HG03064 (cell line): ENCODE measurements around the gene GRAP2.
A peak's percentile ranks its signal among the peaks of the same experiment; 100 is the strongest.

Experiments
- ATAC-seq: cut with Tn5 transposase; IDR thresholded peaks from one replicate; pipeline ENCODE4 v1.9.1; 2021; ENCODE audit warnings: low read depth; ENCODE audit not compliant: unreplicated experiment

GRAP2 gene

DNA sequence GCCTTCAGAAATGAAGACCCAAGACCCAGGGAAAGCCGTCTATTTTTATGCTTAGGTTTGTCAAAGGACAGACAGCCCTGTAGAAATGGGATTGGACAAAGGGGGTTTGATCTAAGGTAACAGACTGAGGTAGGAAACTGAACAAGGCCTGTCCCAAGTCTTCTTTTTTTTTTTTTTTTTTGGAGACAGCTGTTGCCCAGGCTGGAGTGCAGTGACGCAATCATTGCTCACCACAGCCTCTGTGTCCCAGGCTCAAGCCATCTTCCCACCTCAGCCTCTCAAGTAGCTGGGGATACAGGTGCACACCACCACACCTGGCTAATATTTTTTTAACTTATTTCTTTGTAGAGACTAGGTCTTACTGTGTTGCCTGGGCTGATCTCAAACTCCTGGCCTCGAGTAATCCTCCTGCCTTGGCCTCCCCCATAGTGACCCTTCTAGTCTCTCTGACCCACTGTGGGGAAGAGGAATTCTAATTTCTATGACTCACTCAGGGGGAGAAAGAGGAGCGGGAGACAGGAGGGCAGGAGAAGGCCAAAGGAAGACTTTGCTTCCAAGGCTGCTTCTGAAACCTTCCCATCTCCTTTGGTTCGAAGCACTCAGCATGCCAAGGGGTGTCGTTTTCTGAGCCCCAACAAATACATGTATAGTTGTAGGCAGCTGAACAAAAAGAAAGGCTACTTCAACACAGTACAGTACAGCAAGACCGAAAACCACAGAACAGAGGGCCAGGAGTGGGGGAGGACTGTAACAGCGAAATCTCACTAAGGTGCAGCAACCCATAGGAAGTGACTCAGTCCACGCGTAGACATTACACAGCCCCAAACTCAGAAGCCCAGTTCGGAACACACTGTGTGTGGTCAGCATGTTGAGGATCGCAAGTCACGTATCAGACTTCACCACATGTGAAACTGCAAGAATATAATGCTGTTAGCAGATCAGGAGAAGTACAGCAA, 60.2 kb downstream of the GRAP2 start:
- ATAC-seq, result peak; percentile 76

DNA sequence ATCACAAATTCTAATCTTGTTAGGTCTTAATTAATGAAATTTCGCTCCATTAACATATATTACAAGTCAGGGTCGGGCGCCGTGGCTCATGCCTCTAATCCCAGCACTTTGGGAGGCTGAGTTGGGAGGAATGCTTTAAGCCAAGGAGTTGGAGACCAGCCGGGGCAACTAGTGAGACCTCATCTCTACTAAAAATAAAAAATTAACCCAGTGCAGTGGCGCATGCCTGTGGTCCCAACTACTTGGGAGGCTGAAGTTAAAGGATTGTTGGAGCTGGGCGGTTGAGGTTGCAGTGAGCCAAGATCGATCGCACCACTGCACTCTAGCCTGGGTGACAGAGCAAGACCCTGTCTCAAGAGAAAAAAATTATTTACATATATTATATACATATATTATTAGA, 61.2 kb downstream of the GRAP2 start:
- ATAC-seq, result no peak

DNA sequence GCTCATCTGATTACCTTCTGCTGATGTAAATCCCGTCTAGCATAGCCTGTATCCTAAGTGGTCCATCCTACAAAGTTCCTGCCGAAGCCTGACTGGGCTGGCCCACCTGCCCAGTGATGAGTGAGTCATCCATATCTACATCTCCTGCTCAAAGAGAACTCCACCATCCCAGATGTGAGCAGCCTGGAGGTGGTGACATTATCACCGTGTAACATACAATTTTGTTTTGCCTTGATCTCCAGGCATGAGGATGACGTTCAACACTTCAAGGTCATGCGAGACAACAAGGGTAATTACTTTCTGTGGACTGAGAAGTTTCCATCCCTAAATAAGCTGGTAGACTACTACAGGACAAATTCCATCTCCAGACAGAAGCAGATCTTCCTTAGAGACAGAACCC, 64.9 kb downstream of the GRAP2 start:
- ATAC-seq, result no peak

DNA sequence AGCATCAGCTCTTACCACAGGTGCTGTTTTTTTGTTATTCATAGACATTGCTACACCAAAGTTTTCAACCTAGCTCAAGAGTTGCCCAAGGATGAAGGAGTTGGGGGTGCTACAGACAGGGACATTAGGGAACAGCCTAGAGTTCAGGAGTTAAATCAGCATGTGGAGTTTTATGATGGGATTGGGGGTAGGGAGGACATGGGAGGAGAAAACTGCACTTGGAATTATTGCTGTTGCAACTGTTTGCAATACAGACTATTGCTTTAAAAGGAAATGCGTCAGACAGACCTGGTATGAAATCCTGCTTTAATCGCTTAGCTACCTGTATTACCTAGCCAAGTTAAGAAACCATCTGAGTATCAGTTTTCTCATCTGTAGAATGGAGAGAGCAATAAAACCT, 65.6 kb downstream of the GRAP2 start:
- ATAC-seq, result no peak

DNA sequence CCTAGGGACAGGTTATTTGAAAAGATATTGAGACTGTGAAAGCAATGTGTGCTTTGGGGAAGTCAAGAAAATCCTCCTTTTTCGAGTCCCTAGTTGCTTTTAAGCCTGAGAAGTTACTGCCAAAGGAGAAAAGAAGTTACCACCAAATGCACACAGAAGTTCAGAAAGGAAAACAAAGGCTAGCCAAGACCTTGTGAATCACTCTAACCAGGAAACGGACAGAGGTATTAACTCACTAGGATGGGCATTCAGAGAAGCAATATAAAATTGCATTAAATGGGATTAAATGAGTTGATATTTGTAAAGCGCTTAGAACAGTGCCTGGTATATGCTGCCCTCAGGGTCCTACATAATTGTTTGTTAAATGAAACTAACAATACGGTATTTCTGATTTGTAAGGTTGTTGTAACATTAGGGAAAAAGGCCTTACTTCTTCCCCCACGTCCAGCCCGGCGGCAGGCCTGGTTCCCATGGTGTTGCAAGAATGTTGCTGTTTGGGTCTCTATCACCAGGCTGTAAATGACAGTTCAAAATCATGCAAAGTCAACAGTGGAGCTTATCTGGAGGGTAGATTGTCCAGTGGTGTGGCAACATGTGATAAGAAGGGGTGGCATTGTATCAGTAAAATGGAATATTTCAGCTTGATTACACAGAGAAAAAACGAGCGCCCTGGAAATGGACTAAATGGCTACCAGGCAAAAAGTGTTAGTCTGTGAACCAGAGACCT, 66.4 kb downstream of the GRAP2 start:
- ATAC-seq, result no peak

DNA sequence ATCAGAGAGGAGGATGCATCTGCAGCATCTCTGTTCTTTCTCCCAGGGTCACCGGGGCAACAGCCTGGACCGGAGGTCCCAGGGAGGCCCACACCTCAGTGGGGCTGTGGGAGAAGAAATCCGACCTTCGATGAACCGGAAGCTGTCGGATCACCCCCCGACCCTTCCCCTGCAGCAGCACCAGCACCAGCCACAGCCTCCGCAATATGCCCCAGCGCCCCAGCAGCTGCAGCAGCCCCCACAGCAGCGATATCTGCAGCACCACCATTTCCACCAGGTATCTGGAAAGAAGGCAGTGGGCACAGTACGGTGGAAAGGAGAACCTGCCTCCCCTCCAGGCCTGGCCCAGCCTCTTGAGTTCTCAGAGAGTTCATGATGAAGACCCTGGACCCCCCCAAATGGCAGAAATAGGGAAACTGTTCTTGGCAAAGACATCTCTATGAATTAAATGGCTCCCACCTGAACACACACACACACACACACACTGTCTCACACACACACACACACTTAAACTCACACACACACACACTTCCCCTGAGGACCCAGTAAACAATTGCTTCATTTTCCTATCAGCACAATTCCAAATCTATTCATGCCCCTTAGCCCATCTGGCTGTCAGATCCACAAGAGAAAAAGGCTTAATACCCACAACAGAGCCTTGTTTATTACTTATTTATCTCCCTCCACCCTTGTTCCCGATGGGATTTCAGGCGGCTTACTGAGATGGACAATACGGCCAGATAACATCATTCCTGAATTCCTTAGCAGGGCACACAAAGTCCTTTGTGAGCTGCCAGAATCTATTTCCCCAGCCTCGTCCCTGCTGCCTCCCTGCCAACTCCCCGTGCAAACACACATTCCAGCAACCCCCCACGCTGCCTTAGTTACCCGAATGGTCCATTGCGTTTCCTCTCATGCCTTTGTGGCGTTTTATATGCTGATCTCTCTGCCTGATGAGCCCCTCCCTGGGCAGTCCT, 67.4 kb downstream of the GRAP2 start:
- ATAC-seq, result no peak

DNA sequence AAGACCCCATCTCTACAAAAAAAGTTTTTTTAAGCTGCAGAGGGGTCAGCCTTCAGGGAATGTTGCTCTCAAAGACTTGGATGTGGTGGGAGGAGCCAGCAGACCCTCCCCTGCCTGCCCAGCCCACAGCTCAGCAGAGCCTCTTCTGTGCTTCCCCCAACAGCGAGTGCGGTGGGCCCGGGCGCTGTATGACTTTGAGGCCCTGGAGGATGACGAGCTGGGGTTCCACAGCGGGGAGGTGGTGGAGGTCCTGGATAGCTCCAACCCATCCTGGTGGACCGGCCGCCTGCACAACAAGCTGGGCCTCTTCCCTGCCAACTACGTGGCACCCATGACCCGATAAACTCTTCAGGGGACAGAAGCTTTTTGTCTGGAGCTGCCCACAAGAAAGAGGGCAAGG, 69.9 kb downstream of the GRAP2 start:
- ATAC-seq, result no peak

DNA sequence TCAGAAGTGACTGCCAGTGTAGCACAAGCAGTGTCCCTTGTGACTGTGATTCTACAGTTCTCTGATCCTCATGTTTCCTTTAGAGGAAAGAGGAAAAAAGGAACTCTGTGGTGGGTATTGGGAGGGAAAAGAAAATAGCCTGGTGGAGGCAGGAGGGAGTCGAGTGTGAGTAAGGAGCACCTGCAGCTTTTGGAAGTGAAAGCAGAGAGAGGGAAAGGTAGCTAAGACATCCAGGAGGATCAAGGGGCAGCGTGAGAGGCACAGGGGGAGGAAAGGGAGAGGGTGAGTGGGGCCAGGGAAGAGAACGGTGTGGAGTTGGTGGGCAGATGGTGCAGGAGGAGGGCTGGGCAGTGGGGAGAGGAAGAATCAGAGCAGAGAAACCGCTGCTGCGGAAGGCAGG, 71.8 kb downstream of the GRAP2 start:
- ATAC-seq, result no peak

DNA sequence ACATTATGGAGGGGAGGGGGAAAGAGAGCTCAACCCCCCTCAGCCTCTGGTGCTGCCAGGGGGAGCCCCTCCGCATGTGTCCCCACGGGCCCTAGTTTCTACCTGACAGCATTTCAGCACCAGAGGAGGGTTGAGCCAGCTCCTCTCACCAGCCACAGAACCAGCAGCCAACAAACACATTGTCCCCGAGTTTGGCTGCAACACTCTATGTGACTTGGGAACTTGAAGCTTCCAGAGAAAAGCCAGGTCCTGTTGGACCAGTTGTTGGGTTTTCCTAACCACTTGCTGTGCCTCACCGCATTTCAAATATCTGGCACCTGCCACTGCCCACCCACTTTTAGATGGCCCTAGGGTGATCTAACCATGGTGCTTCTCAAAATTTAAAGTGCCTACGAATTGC, 72.8 kb downstream of the GRAP2 start:
- ATAC-seq, result no peak

DNA sequence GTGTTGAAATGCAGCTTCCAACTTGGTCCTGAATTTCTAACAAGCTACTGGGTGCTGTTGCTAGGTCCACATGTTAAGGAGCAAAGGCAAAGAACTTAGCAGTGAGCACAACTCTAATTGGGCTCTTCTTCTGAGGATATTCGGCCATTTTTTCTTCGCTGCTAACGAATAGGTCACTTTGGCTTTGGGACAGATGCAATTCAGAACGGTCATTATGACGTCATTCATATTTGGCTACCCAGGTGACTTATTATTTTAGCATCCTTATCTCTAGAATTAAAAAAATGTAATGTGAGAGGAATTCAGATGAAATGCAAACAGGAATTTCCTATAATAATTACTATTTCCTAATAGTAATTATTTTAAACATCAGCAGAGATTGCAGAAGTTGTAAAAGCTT, 73.2 kb downstream of the GRAP2 start:
- no peak for ATAC-seq

DNA sequence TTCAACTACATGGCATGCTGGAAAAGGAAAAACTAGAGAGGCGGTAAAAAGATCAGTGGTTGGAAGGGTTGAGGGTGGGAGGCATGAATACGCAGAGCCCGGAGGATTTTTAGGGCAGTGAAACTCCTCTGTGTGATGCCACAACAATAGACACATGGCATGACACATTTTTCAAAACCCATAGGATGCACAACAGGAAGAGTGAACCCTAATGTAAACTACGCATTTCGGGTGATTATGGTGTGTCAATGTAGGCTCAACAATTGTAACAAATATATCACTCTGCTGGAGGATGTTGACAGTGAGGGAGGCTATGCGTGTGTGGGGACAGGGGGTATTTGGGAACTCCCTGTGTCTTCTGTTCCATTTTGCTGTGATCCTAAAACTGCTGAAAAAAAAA, 78.2 kb downstream of the GRAP2 start:
- ATAC-seq, result no peak

DNA sequence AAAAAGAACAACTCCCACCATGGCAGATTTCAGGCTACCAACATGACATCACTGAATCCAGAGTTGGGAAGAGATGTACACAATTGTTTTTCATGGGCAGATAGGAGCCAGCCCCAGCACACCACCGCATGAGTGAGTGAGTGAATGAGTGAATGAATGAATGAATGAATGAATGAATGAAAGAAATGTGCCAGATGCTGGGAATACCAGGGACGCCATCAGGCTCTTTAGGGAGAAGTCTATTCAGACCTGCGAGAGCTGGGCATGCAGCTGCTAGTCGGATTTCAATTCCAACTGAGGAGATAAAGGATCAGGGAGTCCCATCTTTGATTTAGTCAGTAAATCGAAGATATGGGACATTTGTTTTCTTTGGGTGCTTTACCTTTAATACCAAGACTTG, 78.6 kb downstream of the GRAP2 start:
- ATAC-seq, result no peak

DNA sequence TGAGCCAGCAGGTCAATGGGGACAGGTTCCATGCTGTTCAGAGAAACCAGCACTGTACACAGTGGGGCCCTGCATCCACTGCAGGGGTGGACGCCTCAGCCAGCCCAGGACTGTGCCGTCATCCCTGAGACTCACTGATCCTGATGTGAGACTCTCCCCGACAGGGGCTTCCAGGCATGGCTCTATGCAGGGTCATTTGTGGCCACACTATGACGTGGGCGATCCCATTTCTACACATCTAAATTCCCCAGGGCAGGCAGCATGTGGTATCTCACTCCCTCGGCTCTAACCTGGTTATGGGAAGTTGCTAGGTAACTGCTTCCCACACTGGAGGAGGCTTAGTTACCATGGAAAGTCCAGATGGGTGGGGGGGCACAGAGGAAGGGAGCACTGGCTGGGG, 79.7 kb downstream of the GRAP2 start:
- ATAC-seq, result no peak

DNA sequence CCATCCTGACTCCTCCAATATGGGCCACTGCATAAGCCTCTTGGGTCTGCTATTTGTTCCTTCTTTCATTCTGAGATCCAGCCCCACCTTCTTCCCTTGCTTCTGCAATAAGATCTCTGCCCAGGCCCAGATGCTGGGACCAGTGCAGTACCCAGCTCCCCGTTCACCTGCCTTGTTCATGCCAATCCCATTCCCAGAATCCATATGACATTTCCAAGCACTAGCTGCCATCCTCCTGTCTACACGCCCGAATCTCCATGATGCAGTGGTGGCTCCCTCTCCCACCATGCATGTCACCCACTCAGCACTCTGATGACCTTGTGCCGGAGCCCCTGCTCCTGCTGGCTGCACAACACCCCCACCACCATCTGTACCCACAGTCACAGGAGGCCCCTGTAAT, 82.5 kb downstream of the GRAP2 start:
- no peak for ATAC-seq

DNA sequence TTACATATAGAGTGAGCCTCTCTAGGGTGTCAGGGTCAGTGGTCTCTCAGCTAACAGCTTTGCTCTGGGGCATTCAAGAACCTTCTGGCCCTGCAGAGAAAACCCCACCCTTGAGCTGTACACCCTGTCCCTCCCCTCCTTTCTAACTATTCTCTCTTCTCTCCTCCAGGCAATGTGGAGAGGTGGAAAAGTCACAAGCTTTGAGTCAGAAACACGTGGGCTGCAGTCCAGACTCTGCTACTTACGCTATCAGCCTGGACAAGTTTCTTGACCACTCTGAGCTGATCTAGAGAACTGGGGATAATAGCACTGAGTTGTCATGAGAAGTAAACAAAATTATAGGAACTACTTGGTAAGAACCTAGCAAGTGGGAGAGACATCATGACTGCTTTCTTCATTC, 83.1 kb downstream of the GRAP2 start:
- ATAC-seq, result no peak

DNA sequence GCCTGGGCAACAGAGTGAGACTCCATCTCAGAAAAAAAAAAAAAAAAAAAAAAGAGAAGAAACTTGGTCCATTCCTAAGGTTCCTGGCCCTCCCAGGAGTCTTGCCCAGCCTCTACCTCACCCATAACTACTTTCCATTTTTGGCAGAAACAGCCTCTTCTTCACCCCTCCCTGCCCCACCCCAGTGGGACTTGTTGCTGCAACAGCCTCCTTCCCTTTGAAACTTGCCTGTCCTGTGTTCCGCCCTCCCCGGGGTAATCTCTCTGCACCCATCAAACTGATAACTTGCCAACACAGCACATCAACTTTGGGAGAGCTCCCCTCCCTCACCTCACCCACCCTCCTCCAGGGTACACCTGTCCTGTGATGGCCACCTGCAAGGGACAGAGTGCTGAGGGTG, 83.9 kb downstream of the GRAP2 start:
- no peak for ATAC-seq

DNA sequence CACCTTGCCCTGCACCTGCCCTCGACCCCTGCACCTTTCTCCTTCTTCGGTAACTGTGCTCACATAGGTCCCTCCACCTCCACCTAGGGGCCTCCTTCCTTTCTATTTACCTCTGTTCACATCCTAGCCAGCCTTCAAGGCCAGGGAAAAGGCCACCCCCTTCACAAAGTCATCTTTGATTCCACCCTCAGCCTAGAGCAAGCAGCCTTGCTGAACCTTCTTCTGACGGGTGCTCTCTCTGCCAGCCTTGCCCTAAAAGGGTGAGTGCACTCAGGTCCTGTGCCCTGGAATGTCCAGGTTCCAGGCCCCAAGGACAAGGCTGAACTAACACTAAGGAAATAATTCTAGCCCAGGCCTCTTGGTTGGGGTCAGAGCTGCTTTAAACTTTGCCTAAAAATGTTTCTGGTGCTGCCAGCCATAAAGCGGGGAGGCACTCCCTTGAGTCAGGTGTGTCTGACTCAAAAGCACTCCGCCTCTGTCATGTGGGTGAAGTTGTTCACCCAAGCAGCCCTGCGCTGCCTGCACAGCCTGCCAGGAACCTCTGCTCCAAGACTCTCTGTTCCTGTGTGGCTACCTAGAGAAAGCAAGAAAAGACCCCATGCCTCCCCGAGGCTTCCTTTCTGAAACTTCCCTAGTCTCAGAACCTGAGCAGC, 84.6 kb downstream of the GRAP2 start:
- ATAC-seq, result no peak

DNA sequence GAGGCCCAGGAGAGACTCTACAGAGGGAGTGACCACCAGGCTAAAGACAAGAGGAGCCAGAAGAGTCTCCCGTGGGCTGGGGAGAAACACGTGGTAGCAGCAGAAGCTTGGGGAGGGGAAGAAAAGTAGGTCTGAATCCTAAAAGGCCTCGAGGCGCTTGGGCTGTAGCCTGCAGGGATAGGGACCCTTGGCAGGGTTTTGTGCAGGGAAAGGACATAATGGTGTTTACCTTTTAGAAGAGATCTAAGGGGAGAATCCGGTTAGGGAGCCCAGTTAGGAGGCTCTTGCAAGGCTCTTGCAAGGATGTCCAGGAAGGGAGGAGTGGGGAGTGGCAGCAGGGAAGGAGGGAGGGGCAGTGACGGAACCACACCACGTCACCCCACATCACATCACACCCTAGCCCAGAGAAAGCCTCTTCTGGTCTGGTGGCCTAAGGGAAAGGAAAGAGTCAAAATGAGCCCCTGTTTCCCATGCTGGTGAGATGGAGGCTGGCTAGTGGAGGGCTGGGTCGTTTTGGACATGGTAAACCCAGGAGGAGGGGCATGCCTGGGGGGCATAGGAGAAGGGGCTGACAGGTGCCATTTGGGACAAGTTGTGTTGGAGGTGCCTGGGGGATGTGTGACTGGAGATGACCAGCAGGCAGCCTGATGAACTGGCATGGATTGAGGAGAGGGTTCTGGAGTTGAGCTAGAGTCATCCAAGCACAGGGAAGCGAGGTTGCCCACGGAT, 87.7 kb downstream of the GRAP2 start:
- ATAC-seq, result no peak

DNA sequence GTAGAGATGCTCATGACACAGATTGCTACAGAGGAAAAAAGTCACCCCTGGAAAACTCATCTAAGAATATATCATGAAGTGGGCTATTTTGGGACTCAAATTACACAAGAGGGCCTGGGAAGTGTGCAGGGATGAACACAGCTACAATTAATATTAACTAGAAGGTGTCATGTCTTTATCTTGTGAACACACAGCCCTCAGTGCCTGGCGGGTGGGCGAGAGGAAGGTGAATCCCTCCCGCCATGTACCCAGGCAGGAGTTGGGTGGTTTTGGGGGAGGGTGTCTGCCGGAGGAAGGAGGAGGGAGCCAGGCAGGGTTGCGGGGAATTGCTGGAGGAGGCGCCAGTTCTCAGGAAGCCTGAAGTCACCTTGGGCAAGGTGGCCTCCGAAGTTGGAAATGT, 88.7 kb downstream of the GRAP2 start:
- no peak for ATAC-seq

DNA sequence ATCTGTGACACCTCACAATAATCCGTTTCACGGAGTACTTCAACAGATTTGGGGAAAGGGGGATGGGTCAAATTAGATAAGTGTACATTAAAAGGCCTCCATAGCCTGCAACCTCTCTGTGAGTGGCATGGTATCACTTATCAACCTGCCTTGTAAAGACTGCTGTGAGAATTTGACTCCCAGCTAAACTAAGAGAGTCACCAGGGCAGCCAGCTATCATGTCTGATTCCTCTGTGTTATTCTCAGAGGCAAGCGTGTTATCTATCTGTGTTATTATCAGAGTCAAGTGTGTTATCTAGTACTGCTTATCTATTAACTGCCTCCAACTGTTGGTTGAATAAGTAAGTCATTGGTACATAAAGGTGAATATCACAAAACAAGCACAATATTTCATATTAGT, 89.8 kb downstream of the GRAP2 start:
- no peak for ATAC-seq
